ENCODE data around the gene ZGPAT. TPM values are rescaled to one million over a fixed set of nuclear protein-coding genes. Genes with fewer than 3 reads are reported as not detected.

Gene ZGPAT
- total RNA-seq, 1 experiment from 2014 or later = 28.3 TPM

DNA sequence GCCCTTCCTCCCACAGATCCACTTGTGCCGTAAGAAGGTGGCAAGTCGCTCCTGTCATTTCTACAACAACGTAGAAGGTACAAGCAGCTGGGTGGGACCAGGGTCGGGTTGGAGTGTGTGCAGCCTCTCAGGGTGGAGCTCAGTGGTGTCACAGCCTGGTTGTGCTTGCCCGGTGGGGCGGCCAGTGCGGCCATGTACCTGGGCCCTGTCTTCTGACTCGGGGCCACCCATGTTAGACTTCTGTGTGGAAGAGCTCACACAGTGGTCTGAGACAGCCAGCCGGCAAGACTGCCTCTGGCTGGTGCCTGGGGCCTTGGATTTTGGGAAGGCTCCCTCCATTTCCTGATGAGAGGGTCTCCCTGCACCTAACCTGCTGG, 45.0 kb upstream of the ZGPAT start:
- ChIA-PET CTCF (no interaction called here), POLR2A (ENCODE audit: low non-redundant PET) (interaction anchor here (0.6 kb wide), 1 partner anchor 37 kb away, joined by 3 read pairs; no protein-coding TSS in a partner anchor)
- Histone ChIP-seq H3K4me3 (ENCODE audit: low read depth, low read length, poor library complexity, severe bottlenecking) (no peak overlapping the region), H3K9me3 (ENCODE audit: low read depth, low read length, poor library complexity, severe bottlenecking) (no peaks in the 10 kb centered on the region), H3K27me3 (replicated peaks; ENCODE audit: insufficient read depth, low read depth, low read length, poor library complexity) (no peaks in the 10 kb centered on the region), H3K27ac (ENCODE audit: low read depth, low read length, poor library complexity, severe bottlenecking) (no peak overlapping the region), H3K36me3 (ENCODE audit: insufficient read depth, low read length, poor library complexity, severe bottlenecking) (peaks cover 21% of the 10 kb centered on the region), H3K4me1 (ENCODE audit: insufficient read depth, low read length, poor library complexity, severe bottlenecking) (peaks cover 6% of the 10 kb centered on the region)
- no peak for TF ChIP-seq EZH2 (IDR thresholded peaks at IDR 0.05; ENCODE audit: borderline replicate concordance, low read depth, low read length, poor library complexity, severe bottlenecking)
- TF ChIP-seq, protein P1, sequence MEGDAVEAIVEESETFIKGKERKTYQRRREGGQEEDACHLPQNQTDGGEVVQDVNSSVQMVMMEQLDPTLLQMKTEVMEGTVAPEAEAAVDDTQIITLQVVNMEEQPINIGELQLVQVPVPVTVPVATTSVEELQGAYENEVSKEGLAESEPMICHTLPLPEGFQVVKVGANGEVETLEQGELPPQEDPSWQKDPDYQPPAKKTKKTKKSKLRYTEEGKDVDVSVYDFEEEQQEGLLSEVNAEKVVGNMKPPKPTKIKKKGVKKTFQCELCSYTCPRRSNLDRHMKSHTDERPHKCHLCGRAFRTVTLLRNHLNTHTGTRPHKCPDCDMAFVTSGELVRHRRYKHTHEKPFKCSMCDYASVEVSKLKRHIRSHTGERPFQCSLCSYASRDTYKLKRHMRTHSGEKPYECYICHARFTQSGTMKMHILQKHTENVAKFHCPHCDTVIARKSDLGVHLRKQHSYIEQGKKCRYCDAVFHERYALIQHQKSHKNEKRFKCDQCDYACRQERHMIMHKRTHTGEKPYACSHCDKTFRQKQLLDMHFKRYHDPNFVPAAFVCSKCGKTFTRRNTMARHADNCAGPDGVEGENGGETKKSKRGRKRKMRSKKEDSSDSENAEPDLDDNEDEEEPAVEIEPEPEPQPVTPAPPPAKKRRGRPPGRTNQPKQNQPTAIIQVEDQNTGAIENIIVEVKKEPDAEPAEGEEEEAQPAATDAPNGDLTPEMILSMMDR (conservative IDR thresholded peaks at IDR 0.05; ENCODE audit: low read depth, low read length) = no peak
- no peak for DNase-seq (ENCODE audit: low spot score)
- no TSS peak for BruUV-seq (replicated peaks)
- intact Hi-C loops (cut with micrococcal nuclease; ENCODE audit: unreplicated experiment) = no loop called here

DNA sequence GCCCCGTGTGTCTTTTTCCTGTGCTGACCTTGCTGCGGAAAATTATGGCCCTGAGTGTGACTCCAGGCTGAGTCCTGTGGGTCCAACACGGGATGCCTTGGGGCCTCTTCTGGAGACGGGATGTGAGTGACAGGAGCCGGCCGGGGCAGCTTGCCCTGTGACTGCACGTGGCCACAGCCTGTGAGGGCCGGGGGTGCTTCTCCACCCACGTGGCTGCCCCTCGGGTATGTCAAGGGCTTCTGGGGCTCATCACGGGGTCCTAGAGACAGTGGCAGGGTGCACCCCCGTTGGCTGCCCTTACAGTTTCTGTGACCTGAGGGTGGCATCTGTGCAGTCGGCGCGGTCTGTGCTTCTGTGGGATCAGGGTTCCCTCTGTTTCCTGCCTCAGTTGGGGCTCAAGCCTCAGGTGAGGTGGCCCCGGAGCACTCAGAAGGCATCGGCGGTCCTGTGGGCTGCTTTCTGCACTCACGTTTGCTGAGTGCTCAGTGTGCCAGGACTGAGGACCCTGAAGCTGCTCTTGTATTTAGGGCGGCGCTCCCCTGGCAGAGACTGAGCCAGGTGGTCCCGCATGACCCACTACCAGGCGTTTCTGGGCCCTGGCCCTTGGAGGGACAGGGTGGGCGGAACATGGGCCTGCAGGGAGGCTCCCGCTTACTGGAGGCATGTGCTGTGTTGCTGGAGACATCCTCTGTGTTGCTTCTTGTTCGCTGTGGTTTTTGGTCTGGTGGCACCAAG, 44.3 kb upstream of the ZGPAT start:
- peaks cover 6% of the 10 kb centered on the region for H3K4me1 ChIP-seq (ENCODE audit: insufficient read depth, low read length, poor library complexity, severe bottlenecking)
- no peak overlapping the region for H3K27ac ChIP-seq (ENCODE audit: low read depth, low read length, poor library complexity, severe bottlenecking)
- no peak for DNase-seq (ENCODE audit: low spot score)
- no peak overlapping the region for H3K4me3 ChIP-seq (ENCODE audit: low read depth, low read length, poor library complexity, severe bottlenecking)
- intact Hi-C loops (cut with micrococcal nuclease; ENCODE audit: unreplicated experiment) = no loop called here
- ChIA-PET POLR2A (ENCODE audit: low non-redundant PET) (interaction anchor here (0.6 kb wide), 1 partner anchor 38 kb away, joined by 3 read pairs; no protein-coding TSS in a partner anchor), CTCF (no interaction called here)
- TF ChIP-seq EZH2 (IDR thresholded peaks at IDR 0.05; ENCODE audit: borderline replicate concordance, low read depth, low read length, poor library complexity, severe bottlenecking) = no peak
- TF ChIP-seq, protein P1 (conservative IDR thresholded peaks at IDR 0.05; ENCODE audit: low read depth, low read length) = no peak
- no TSS peak for BruUV-seq (replicated peaks)
- H3K27me3 ChIP-seq (replicated peaks; ENCODE audit: insufficient read depth, low read depth, low read length, poor library complexity) = no peaks in the 10 kb centered on the region
- peaks cover 26% of the 10 kb centered on the region for H3K36me3 ChIP-seq (ENCODE audit: insufficient read depth, low read length, poor library complexity, severe bottlenecking)
- no peaks in the 10 kb centered on the region for H3K9me3 ChIP-seq (ENCODE audit: low read depth, low read length, poor library complexity, severe bottlenecking)

DNA sequence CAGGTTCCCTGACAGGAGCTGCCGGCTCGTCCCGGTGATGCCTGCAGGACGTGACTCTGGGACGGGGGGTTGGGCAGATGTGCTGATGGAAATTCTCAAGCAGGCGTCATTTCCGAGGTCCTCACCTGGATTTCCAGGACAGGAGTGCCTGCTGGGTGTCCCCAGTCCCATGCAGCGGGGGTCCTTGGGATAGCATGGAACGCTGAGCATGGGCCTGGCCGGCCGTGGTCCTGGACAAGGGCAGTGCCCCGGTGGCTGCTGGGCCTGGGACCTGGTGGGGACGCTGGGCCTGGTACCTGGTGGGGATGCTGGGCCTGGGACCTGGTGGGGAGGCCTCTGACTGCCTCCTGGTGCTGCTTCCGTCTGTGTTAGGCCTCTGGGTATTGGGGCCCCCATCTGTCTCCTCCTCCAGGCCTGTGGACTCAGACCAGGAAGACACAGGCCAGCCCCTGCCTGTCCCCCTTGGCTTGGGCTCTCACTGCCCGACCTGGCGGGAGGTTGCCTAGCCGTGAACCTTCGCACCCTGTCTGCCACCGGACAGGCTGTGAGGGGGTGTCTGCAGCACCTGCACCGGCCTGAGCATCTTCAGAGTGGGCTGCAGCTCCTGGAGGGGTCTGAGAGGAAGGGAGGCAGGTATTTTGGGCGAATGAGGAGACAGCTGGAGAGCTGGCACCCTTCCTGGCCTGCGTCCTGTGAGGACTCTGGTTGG, 43.5 kb upstream of the ZGPAT start:
- Histone ChIP-seq H3K4me1 (ENCODE audit: insufficient read depth, low read length, poor library complexity, severe bottlenecking) (peaks cover 3% of the 10 kb centered on the region), H3K27me3 (replicated peaks; ENCODE audit: insufficient read depth, low read depth, low read length, poor library complexity) (no peaks in the 10 kb centered on the region), H3K4me3 (ENCODE audit: low read depth, low read length, poor library complexity, severe bottlenecking) (no peak overlapping the region), H3K9me3 (ENCODE audit: low read depth, low read length, poor library complexity, severe bottlenecking) (no peaks in the 10 kb centered on the region), H3K36me3 (ENCODE audit: insufficient read depth, low read length, poor library complexity, severe bottlenecking) (peaks cover 29% of the 10 kb centered on the region), H3K27ac (ENCODE audit: low read depth, low read length, poor library complexity, severe bottlenecking) (no peak overlapping the region)
- BruUV-seq (replicated peaks) = no TSS peak
- DNase-seq (ENCODE audit: low spot score) = no peak
- intact Hi-C loops (cut with micrococcal nuclease; ENCODE audit: unreplicated experiment) = no loop called here
- no peak for TF ChIP-seq EZH2 (IDR thresholded peaks at IDR 0.05; ENCODE audit: borderline replicate concordance, low read depth, low read length, poor library complexity, severe bottlenecking)
- POLR2A ChIA-PET (ENCODE audit: low non-redundant PET) = no interaction called here
- CTCF ChIA-PET = no interaction called here
